H1 (cell line): ENCODE results near the gene CD1D. TPM values are rescaled to one million over a fixed set of nuclear protein-coding genes. Genes with fewer than 3 reads are reported as not detected.

Experiments used
- CTCF ChIA-PET: fragments of 300-600 bp; sonication (Branson Sonifier 250); formaldehyde crosslinking; loops from one replicate; lab custom pipeline; 2021; ENCODE audit not compliant: partially characterized antibody; lab: Charles Lee
- POLR2A ChIA-PET: fragments of 300-600 bp; sonication (Branson Sonifier 250); formaldehyde crosslinking; loops from one replicate; lab custom pipeline; 2021; ENCODE audit warnings: inconsistent platforms; ENCODE audit not compliant: partially characterized antibody; lab: Charles Lee
- DNase-seq, 2 experiments: peaks; one replicate each; pipeline versions ENCODE4 v3.0.0 to v3.0.0-alpha.2; 2010 to 2022; ENCODE audit warnings: low spot score in 2 of 2, low read depth in 1 of 2, mixed read lengths in 1 of 2
- FAIRE-seq: peaks from 2 replicates; lab custom pipeline; 2011; peaks lifted over from hg19 to GRCh38; lab: Jason Lieb, UNC
- H2AFZ ChIP-seq: 2 replicates; pipeline ENCODE4 v1.8.1; 2012; ENCODE audit warnings: low read length, inconsistent platforms
- H2AK5ac ChIP-seq: 2 replicates; pipeline ENCODE4 v1.6.1; 2013; ENCODE audit warnings: low read depth, low read length
- H2BK120ac ChIP-seq: replicated peaks from 2 replicates; pipeline ENCODE3; 2013; ENCODE audit warnings: low read depth, low read length, inconsistent platforms
- H2BK12ac ChIP-seq: 2 replicates; pipeline ENCODE4 v1.6.1; 2013; ENCODE audit warnings: low read depth, low read length
- H2BK15ac ChIP-seq: 2 replicates; pipeline ENCODE4 v1.6.1; 2013; ENCODE audit warnings: low read length
- H2BK20ac ChIP-seq: 2 replicates; pipeline ENCODE4 v1.6.1; 2013; ENCODE audit warnings: low read length
- H2BK5ac ChIP-seq: 2 replicates; pipeline ENCODE4 v1.6.1; 2013; ENCODE audit warnings: low read depth, low read length
- H3K14ac ChIP-seq: 2 replicates; pipeline ENCODE4 v1.6.1; 2013; ENCODE audit warnings: inconsistent platforms; ENCODE audit not compliant: insufficient read length
- H3K18ac ChIP-seq: 2 replicates; pipeline ENCODE4 v1.6.1; 2013; ENCODE audit warnings: low read length; ENCODE audit errors: extremely low read depth
- H3K23ac ChIP-seq: 2 replicates; pipeline ENCODE4 v1.6.1; 2013; ENCODE audit warnings: inconsistent platforms; ENCODE audit not compliant: insufficient read length
- H3K23me2 ChIP-seq: 2 replicates; pipeline ENCODE4 v1.6.1; 2013; ENCODE audit warnings: low read depth, low read length
- H3K27ac ChIP-seq: 2 replicates; pipeline ENCODE4 v1.6.1; 2011; ENCODE audit warnings: low read depth, low read length, inconsistent platforms
- H3K27me3 ChIP-seq, 4 experiments: replicated peaks in 1 of 4; 1 replicate in 1 of 4; 2 replicates in 3 of 4; pipeline versions ENCODE4 v1.6.1 to v1.8.1; 2011 to 2013; ENCODE audit warnings: low read length in 3 of 4, mild to moderate bottlenecking in 3 of 4, inconsistent platforms in 2 of 4, mixed read lengths in 2 of 4, moderate library complexity in 1 of 4; ENCODE audit not compliant: control insufficient read depth in 3 of 4, insufficient read depth in 3 of 4; ENCODE audit errors: extremely low read depth in 1 of 4
- H3K36me3 ChIP-seq, 4 experiments: 2 replicates each; pipeline versions ENCODE4 v1.6.1 to v1.8.1; 2011 to 2013; ENCODE audit warnings: mild to moderate bottlenecking in 4 of 4, low read length in 3 of 4, moderate library complexity in 2 of 4, control low read depth in 1 of 4, inconsistent platforms in 1 of 4; ENCODE audit not compliant: insufficient read depth in 4 of 4, control insufficient read depth in 2 of 4
- H3K4ac ChIP-seq: replicated peaks from 2 replicates; pipeline ENCODE3; 2013; ENCODE audit warnings: low read length, low read depth, mixed read lengths, inconsistent platforms; ENCODE audit not compliant: insufficient read length
- H3K4me1 ChIP-seq, 4 experiments: replicated peaks in 1 of 4; 1 replicate in 1 of 4; 2 replicates in 3 of 4; pipeline versions ENCODE4 v1.6.1 to v1.8.1; 2011 to 2013; ENCODE audit warnings: low read length in 3 of 4, inconsistent platforms in 2 of 4, mixed read lengths in 1 of 4; ENCODE audit not compliant: insufficient read depth in 4 of 4, control insufficient read depth in 3 of 4
- H3K4me2 ChIP-seq, 2 experiments: 2 replicates each; pipeline versions ENCODE4 v1.6.1 to v1.8.1; 2011 to 2013; ENCODE audit warnings: low read depth in 2 of 2, low read length in 2 of 2, control low read depth in 1 of 2, inconsistent platforms in 1 of 2, mild to moderate bottlenecking in 1 of 2; ENCODE audit not compliant: insufficient read depth in 1 of 2
- H3K4me3 ChIP-seq, 4 experiments: fragments of 200-600, 300-600 bp in 1 of 4; sonication (generic), shearing (Covaris generic), sonication (Bioruptor Twin) in 1 of 4; 2 replicates each; pipeline versions ENCODE4 v1.5.1 to v1.8.1; 2011 to 2016; ENCODE audit warnings: low read length in 4 of 4, low read depth in 3 of 4, control low read depth in 2 of 4, inconsistent platforms in 2 of 4, mild to moderate bottlenecking in 2 of 4, mixed read lengths in 1 of 4, moderate library complexity in 1 of 4; ENCODE audit not compliant: insufficient read depth in 2 of 4; ENCODE audit errors: extremely low read depth in 1 of 4
- H3K56ac ChIP-seq: replicated peaks from 2 replicates; pipeline ENCODE3; 2013; ENCODE audit warnings: low read depth, mild to moderate bottlenecking, mixed read lengths, low read length, inconsistent platforms; ENCODE audit not compliant: insufficient read length
- H3K79me1 ChIP-seq: 2 replicates; pipeline ENCODE4 v1.6.1; 2013; ENCODE audit warnings: low read depth, low read length, control low read depth
- H3K79me2 ChIP-seq, 2 experiments: 2 replicates each; pipeline versions ENCODE4 v1.6.1 to v1.8.1; 2012 to 2013; ENCODE audit warnings: low read length in 2 of 2, mild to moderate bottlenecking in 2 of 2, inconsistent platforms in 1 of 2; ENCODE audit not compliant: insufficient read depth in 2 of 2, control insufficient read depth in 1 of 2
- H3K9ac ChIP-seq, 4 experiments: replicated peaks in 1 of 4; 1 replicate in 1 of 4; 2 replicates in 3 of 4; pipeline versions ENCODE4 v1.6.1 to v1.8.1; 2011 to 2013; ENCODE audit warnings: low read depth in 3 of 4, low read length in 3 of 4, control low read depth in 2 of 4, mild to moderate bottlenecking in 2 of 4, moderate library complexity in 2 of 4, inconsistent platforms in 1 of 4; ENCODE audit errors: extremely low read depth in 1 of 4
- H3K9me3 ChIP-seq, 2 experiments: 2 replicates each; pipeline versions ENCODE4 v1.6.1 to v1.8.1; 2012 to 2013; ENCODE audit warnings: mild to moderate bottlenecking in 2 of 2, moderate library complexity in 2 of 2, control low read depth in 1 of 2, inconsistent platforms in 1 of 2, low read depth in 1 of 2, low read length in 1 of 2, mixed read lengths in 1 of 2; ENCODE audit not compliant: insufficient read depth in 2 of 2
- H4K20me1 ChIP-seq, 2 experiments: replicated peaks in 1 of 2; 2 replicates each; pipeline versions ENCODE3 to v1.8.1; 2011 to 2013; ENCODE audit warnings: inconsistent platforms in 2 of 2, low read length in 2 of 2, mild to moderate bottlenecking in 1 of 2; ENCODE audit not compliant: insufficient read depth in 2 of 2, control insufficient read depth in 1 of 2
- H4K5ac ChIP-seq: 2 replicates; pipeline ENCODE4 v1.6.1; 2013; ENCODE audit warnings: low read length, low read depth, mixed read lengths, inconsistent platforms; ENCODE audit not compliant: insufficient read length
- H4K8ac ChIP-seq: 2 replicates; pipeline ENCODE4 v1.8.0; 2013; ENCODE audit warnings: mild to moderate bottlenecking, moderate library complexity, low read length, inconsistent platforms; ENCODE audit not compliant: insufficient read depth; ENCODE audit errors: extremely low read depth
- H4K91ac ChIP-seq: replicated peaks from 2 replicates; pipeline ENCODE3; 2013; ENCODE audit warnings: low read length, mixed read lengths, inconsistent platforms; ENCODE audit not compliant: insufficient read length
- BACH1 ChIP-seq: IDR thresholded peaks from 2 replicates; pipeline ENCODE4 v1.6.1; 2012; ENCODE audit warnings: low read length, improper control_type of control experiment
- CEBPB ChIP-seq: IDR thresholded peaks from 2 replicates; pipeline ENCODE4 v1.6.1; 2012; ENCODE audit warnings: low read depth, low read length
- HDAC2 ChIP-seq, 2 experiments: fragments of 300-600 bp in 1 of 2; sonication (generic) in 1 of 2; IDR thresholded peaks; 2 replicates each; pipeline ENCODE4 v1.6.1; 2011 to 2012; ENCODE audit warnings: low read depth in 2 of 2, low read length in 2 of 2, mild to moderate bottlenecking in 2 of 2, moderate library complexity in 2 of 2, borderline replicate concordance in 1 of 2, inconsistent platforms in 1 of 2
- KDM1A ChIP-seq: fragments of 200-600, 300-600 bp; sonication (generic); IDR thresholded peaks from 2 replicates; pipeline ENCODE4 v1.7.1; 2016; ENCODE audit warnings: mild to moderate bottlenecking, low read length, borderline replicate concordance
- MAX ChIP-seq: IDR thresholded peaks from 2 replicates; pipeline ENCODE4 v1.6.1; 2012; ENCODE audit warnings: inconsistent platforms
- RNF2 ChIP-seq: fragments of 200-900, 300-1000 bp; sonication (generic); IDR thresholded peaks from 2 replicates; pipeline ENCODE4 v1.7.1; 2016; ENCODE audit warnings: borderline replicate concordance, low read depth, mild to moderate bottlenecking, antibody characterized with exemption, low read length; ENCODE audit not compliant: poor library complexity, severe bottlenecking; ENCODE audit errors: missing control alignments
- YY1 ChIP-seq: IDR thresholded peaks from 2 replicates; pipeline ENCODE4 v1.6.1; 2011; ENCODE audit warnings: low read depth, mild to moderate bottlenecking, low read length
- WGBS, 2 experiments: shearing (Covaris generic) in 1 of 2; methylation state at CpG; one replicate each; pipeline versions ENCODE4 v1.1.6 to v1.1.7; 2013 to 2015; ENCODE audit warnings: low lambda C conversion rate in 2 of 2, mixed read lengths in 2 of 2, inconsistent platforms in 1 of 2, low coverage in 1 of 2, missing lambda C conversion rate in 1 of 2; ENCODE audit not compliant: insufficient replicate concordance in 2 of 2, insufficient coverage in 1 of 2, insufficient read length in 1 of 2; ENCODE audit errors: extremely low coverage in 1 of 2, missing lambda C conversion rate in 1 of 2; 5-methylcytosine and 5-hydroxymethylcytosine counted together
- long read RNA-seq, 2 experiments: library from RNA in 1 of 2; library from capped mRNA in 1 of 2; stranded (forward); transcript quantifications; one replicate each; pipeline ENCODE4 v2.0.0, GENCODE V29; 2021; ENCODE audit warnings: inconsistent platforms in 1 of 2
- polyA minus RNA-seq, 3 experiments: library from RNA; depleted of rRNA, polyadenylated mRNA; stranded (reverse); fragments of >200 nt; gene quantifications; 1 replicate in 2 of 3; 2 replicates in 1 of 3; pipeline ENCODE4 v1.2.3, GENCODE V29; 2011
- polyA plus RNA-seq, 7 experiments: library from polyadenylated mRNA; depleted of rRNA in 3 of 7; stranded (reverse) in 5 of 7; unstranded in 2 of 7; fragments of >200 nt in 5 of 7; fragments of 200-250 nt in 2 of 7; gene quantifications; 1 replicate in 5 of 7; 2 replicates in 1 of 7; 4 replicates in 1 of 7; pipeline versions ENCODE4 v1.2.1 to v1.2.3, GENCODE V29; 2011 to 2013; ENCODE audit warnings: missing spikeins in 2 of 7, mixed read lengths in 2 of 7
- total RNA-seq: library from RNA; stranded (reverse); fragmentation: NEBNext Ultra II Directional; extraction: Animal tissue kit (Norgen Biotek cat#: 25700); gene quantifications from 2 replicates; pipeline ENCODE4 v1.2.1, GENCODE V29; 2021

CD1D gene
- total RNA-seq, result 0.92 and 1.1 TPM in 2 replicates
- 1.2 and 1.6 TPM in 2 replicates for polyA plus RNA-seq (2011; rRNA removed)
- 1.2 TPM for polyA plus RNA-seq (2011; cell fraction: cytosol; rRNA removed)
- polyA plus RNA-seq (2011; cell fraction: nucleus; rRNA removed), result 2.3 TPM
- 1.2 to 2.3 TPM (median 1.7 TPM) in 4 replicates for polyA plus RNA-seq (2012, experiment 1 of 2)
- 1.9 TPM for polyA plus RNA-seq (2012, experiment 2 of 2)
- polyA plus RNA-seq (2013, experiment 1 of 2), result 1.4 TPM
- 1.3 TPM for polyA plus RNA-seq (2013, experiment 2 of 2)
- polyA minus RNA-seq (2011; rRNA and poly(A)+ RNA removed), result 1.1 and 1.9 TPM in 2 replicates
- 0.51 TPM for polyA minus RNA-seq (2011; cell fraction: cytosol; rRNA and poly(A)+ RNA removed)
- polyA minus RNA-seq (2011; cell fraction: nucleus; rRNA and poly(A)+ RNA removed), result 1.1 TPM
- long read RNA-seq, experiment 1, partial matches to known transcripts, result 0 of 2 reads
- long read RNA-seq, experiment 1, other reads (novel, unspliced or antisense), result 2 of 2 reads
- long read RNA-seq, experiment 2, partial matches to known transcripts, result 2 of 6 reads
- long read RNA-seq, experiment 2, other reads (novel, unspliced or antisense), result 4 of 6 reads

GRCh38 chr1:158180741-158181576 lies at the start of gene CD1D:
TSS of gene CD1D (plus strand) at chr1:158180895. CDS start at chr1:158181102, 207 bp downstream.
- Histone ChIP-seq H4K8ac (peak within 1 kb of the TSS; percentile 53), H3K79me2 (no peaks in the 10 kb centered on the region), H3K4ac (no peak within 1 kb of the TSS), H3K36me3 (no peaks in the 10 kb centered on the region), H3K23me2 (peaks cover 13% of the 10 kb centered on the region; the same call in 1 of the 2 replicates), H3K9me3 (no peaks in the 10 kb centered on the region), H2BK15ac (peak within 1 kb of the TSS; percentile 40; the same call in 1 of the 2 replicates), H3K4me1 (peaks cover 0 to 10% (median 6%) of the 10 kb centered on the region in 4 experiments; a peak in 5 of 7 replicates), H4K20me1 (no peaks in the 10 kb centered on the region), H3K4me3 (peak within 1 kb of the TSS; percentile 58 to 72 (median 64)), H3K9ac (peak within 1 kb of the TSS in 2 of 4 experiments; percentile 15 to 23; a peak in 2 of 7 replicates), H2BK5ac (0 out of 2 replicates have a peak within 1 kb of the TSS, but pooled peaks have one; percentile 25), H3K56ac (no peak within 1 kb of the TSS), H2BK12ac (peak within 1 kb of the TSS; percentile 88; the same call in 1 of the 2 replicates), H4K91ac (no peak within 1 kb of the TSS), H2BK20ac (peak within 1 kb of the TSS; percentile 22; the same call in 1 of the 2 replicates), H3K27me3 (peaks cover 33 to 75% (median 67%) of the 10 kb centered on the region in 4 experiments), H4K5ac (no peak within 1 kb of the TSS), H3K18ac (peak within 1 kb of the TSS; percentile 75), H3K23ac (no peak within 1 kb of the TSS), H3K79me1 (no peaks in the 10 kb centered on the region), H3K27ac (no peak within 1 kb of the TSS), H2AFZ (peak within 1 kb of the TSS; percentile 66), H3K4me2 (peak within 1 kb of the TSS; percentile 87 to 97), H2AK5ac (no peak within 1 kb of the TSS), H2BK120ac (no peak within 1 kb of the TSS), H3K14ac (no peak within 1 kb of the TSS)
- FAIRE-seq (no peak), DNase-seq (peak; percentile 19 to 77)
- 1% methylated on average over 63 of the region's 63 CpGs; no CpG with 5 or more reads in 1 of the 2 experiments for WGBS, 2 experiments
- ChIA-PET CTCF (interaction anchor here (0.7 to 1.2 kb wide), 3 partner anchors 15 to 61 kb away, joined by 3 to 4 read pairs (median 3); no protein-coding TSS in a partner anchor), POLR2A (interaction anchor here (0.5 to 1.0 kb wide), 3 partner anchors 21 to 188 kb away, joined by 3 read pairs; no protein-coding TSS in a partner anchor)
- TF ChIP-seq KDM1A (no peak), BACH1 (no peak), YY1 (peak; percentile 27; the same call in 1 of the 2 replicates), HDAC2 (IDR thresholded peaks at IDR 0.05; ENCODE audit: borderline replicate concordance in 1 of 2, low read depth in 2 of 2, low read length in 2 of 2) (peak in 1 of 2 experiments; percentile 28; a peak in 1 of 4 replicates), CEBPB (0 out of 2 replicates have a peak, but pooled peaks have one; percentile 5), RNF2 (no peak), MAX (peak; percentile 64; the same call in 1 of the 2 replicates)
